HL-60/S4 treated with phorbol 12-myristate 13-acetate at 8.2 ng/mL for 4 days and 3 days (cell line): Measurements from ENCODE around the gene PODN.

Experiments
- in situ Hi-C: fragments of 300-500 bp; cut with MboI; formaldehyde crosslinking; loops from 2 replicates; pipeline ENCODE4 v1.15.0; 2022; ENCODE audit warnings: low sequenced_read_pairs

The PODN gene

DNA sequence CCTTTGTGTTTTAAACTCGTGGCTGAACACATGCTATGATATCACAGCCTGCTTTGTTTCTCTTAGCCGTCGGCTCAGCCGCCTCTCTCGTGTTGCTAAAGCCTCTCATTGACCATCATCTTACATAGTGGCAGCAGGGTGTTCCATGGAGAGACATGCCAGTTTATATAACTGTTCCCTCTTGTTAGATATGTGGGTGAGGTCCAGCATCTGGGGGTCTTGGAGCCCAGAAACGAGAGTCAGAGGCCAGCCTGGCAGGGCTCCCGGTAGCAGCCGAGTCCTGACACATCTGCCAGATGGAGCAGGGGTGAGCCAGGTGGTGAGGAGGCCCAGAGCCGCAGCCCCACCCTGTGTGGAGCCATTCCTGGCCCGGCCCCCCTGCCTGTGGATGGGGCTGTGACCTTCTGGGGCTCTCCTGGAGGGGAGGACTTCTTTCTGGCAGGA, 11.9 kb downstream of the PODN start:
- in situ Hi-C loops = no loop called here

DNA sequence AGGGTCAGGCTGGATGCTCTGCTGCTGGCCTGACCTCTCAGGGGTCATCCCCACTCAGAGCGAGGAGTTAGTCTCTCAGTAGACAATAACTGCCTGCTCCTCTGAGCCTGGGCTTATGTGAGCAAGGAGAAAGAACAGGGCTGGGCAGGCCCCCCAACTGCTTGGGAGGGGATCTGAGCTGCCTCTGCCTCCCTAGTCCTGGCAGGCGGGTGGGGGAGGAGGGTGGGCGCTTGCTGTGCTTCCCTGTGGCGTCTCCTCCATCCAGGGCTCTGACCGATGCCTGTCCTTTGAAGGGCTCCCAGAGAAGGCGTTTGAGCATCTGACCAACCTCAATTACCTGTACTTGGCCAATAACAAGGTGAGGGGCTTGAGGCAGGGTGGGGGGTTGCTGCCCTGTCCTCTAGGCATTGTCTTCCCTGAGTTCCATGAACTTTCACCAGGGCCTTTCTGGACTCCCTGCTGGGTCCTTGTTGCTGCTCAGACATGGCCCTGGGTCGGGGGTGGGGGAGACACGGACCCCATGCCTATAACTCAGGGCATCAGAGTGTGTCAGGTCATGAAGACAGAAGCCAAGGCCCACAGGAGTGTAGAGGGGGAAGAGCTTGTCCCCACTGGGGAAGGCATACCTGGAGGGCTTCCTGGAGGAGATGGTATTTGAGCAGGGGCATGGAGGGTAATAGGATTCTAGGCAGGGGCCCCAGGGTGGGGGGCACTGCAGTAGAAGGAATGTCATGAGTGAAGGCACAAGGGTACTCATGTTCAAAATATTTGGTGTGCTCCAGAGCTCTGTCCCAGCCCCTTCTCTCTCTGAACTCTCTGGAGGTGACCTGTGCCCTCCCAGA, 12.5 kb downstream of the PODN start:
- in situ Hi-C loops = no loop called here

- in situ Hi-C loops = no loop called here
Observed at GRCh38 chr1:53075206-53075605, 13.2 kb downstream of the PODN start.

DNA sequence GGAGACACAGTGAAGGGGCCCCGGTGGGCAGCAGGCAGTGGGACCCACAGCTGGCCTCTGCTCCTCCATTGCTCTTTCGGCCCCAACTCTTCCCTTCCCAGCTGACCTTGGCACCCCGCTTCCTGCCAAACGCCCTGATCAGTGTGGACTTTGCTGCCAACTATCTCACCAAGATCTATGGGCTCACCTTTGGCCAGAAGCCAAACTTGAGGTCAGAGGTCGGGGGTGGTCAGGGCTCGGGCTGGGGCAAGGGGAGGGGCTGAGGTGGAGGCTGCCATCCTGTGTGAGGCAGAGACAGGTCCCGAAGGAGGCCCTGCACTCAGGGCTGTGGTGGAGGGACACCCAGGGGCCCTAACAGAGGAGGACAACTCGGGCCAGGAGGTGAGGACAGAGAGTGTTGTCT, 13.7 kb downstream of the PODN start:
- in situ Hi-C loops = no loop called here

- in situ Hi-C loops = no loop called here
Observed at GRCh38 chr1:53076165-53076564, 14.2 kb downstream of the PODN start.

GRCh38 chr1:53076721-53077598, 14.9 kb downstream of the PODN start:
- in situ Hi-C loops = no loop called here

- in situ Hi-C loops = no loop called here
Observed at GRCh38 chr1:53077599-53077965, 15.6 kb downstream of the PODN start.

GRCh38 chr1:53078333-53079101, 16.5 kb downstream of the PODN start:
- in situ Hi-C loops = no loop called here

DNA sequence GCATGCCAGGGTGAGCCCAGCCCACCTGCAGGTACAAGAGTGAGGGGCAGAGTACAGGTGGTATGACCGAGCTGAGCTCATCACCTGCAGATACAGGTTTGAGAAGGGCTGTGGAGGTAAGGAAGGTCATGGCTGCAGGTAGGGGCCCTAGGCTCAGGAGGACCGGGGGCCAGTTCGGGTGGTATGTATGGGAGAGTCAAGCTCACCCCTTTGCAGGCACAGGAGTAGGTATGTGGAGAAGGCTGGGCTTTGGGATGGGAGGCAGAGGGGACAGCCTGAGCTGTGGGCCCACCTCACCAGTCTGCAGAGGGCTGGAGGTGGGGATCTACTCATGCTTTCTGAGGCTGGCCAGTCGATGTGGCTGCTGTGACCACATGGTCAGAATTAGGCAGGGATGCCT, 17.2 kb downstream of the PODN start:
- in situ Hi-C loops = no loop called here

- in situ Hi-C loops = no loop called here
Observed at GRCh38 chr1:53080041-53080440, 18.0 kb downstream of the PODN start.

- in situ Hi-C loops = no loop called here
Observed at GRCh38 chr1:53080769-53081168, 18.8 kb downstream of the PODN start.

GRCh38 chr1:53081384-53082066, 19.5 kb downstream of the PODN start:
- in situ Hi-C loops = no loop called here

- in situ Hi-C loops = no loop called here
Observed at GRCh38 chr1:53082826-53083455, 20.9 kb downstream of the PODN start.

DNA sequence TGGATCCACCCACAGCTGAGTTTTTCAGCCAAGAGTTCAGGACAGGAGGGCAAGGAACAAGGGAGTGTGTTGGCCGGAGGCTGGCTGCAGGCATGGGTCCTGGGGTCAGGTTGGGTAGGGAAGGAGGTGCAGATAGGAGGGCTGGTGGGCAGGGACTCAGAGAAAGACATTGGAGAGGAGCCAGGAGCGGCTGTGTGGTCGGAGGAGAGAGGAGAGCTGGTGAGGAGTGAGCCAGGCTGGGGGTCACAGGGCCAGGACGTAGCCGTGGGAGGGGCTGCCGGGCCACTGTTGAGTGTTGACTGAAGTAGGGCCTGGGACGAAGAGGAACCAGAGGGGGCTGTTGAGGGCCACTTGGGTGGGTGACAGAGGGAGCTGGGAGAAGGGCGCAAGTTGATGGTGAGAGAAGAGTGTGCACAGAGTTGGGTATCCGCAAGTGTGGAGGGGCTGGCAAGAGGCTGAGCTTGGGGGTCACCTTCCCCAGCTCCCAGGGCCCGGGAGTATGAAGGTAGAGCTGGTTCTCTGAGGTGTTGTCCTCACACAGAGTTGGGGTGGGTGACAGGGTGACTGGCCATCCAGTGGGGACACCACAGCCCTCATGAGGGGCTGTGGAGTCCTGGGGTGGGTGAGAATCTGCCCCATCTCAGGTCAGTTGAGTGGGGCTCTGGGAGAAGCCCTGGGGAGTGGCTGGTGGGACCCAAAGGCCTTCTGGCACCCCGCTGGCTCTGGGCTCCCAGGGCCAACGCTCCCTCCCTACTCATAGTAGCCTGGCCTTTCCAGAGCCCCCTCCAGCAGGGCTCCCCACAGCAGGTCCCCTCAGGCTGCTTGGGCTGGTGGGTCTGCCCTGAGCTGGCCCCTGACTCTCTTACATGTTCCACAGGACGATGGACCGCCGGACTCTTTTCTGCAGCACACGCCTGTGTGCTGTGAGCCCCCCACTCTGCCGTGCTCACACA, 21.9 kb downstream of the PODN start:
- in situ Hi-C loops = no loop called here

DNA sequence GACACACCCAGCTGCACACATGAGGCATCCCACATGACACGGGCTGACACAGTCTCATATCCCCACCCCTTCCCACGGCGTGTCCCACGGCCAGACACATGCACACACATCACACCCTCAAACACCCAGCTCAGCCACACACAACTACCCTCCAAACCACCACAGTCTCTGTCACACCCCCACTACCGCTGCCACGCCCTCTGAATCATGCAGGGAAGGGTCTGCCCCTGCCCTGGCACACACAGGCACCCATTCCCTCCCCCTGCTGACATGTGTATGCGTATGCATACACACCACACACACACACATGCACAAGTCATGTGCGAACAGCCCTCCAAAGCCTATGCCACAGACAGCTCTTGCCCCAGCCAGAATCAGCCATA, 22.6 kb downstream of the PODN start:
- in situ Hi-C loops = no loop called here

DNA sequence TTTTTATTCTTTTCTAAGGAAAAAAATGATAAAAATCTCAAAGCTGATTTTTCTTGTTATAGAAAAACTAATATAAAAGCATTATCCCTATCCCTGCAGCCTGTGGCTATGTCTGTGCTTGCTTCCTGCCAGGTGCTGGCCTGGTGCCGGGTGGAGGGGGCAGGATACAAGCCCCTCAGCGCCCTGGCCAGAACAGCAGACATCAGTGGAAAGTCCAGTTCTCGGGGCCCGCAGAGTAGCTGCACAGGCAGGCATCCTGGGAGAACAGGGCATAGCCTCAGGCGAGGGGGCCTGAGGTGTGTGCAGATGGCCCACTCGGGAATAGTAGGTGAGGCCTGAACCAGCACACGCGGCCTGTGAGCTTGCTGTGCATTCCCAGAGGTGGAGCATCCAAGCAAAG, 23.4 kb downstream of the PODN start:
- in situ Hi-C loops = no loop called here

DNA sequence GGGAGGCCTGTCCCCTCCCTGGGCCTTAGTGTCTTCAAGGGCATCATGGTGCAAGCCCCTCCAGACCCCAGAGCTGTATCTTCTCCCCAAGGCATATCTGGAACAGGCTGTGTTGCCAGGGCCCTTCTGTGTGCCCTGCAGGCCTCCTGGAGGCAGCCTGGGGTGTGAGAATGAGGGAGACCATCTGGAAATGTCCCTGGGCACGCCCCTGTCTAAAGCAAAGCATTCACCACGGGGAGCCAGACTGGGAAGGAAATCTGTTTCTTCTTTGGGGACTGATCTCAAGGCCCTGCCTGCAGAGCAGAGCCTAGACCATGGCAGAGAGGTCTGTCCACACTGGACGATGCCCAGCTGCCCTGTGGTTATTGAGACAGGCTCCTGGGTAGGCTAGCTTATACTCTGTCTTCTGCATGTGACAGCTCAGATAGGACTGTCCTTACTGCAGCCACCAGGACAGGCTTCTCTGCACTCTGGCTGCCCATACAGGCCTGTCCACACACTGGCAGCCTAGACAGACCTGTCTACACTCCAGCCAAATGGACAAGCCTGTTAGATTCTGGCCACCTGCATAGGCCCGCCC, 24.6 kb downstream of the PODN start:
- in situ Hi-C loops = no loop called here

GRCh38 chr1:53087332-53088285, 25.6 kb downstream of the PODN start:
- in situ Hi-C loops = no loop called here
